DMS153 treated with DMSO at 0.1 percent for 48 hours (cell line): ENCODE measurements around the gene PTGES2.
A peak's percentile ranks its signal among the peaks of the same experiment; 100 is the strongest.
"Not testable (repeated sequence)": the region's sequence is repeated elsewhere in the genome, so short reads cannot be mapped to it uniquely, and the experiment has no call there.

ENCODE experiments used
- DNase-seq: peaks from one replicate; lab custom pipeline; 2025; ENCODE audit not compliant: unreplicated experiment; lab: John Stamatoyannopoulos, UW

The PTGES2 gene

DNA sequence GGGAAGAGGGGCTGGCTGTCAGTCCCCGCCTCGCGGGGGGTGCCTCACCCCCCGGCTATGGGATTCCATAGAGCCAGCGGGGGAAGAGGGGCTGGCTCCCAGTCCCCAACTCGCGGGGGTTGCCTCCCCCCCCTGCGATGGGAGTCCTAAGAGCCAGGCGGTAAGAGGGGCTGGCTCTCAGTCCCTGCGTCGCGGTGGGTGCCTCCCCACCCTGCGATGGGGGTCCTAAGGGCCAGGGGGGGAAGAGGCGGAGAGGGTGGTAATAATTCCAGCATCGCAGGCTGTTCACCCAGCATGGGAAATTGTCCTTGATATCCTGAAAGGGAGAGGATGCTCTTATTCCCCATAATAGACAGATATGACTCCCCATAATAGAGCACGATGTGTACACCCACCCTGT lies 12.1 kb upstream of the PTGES2 start:
- no peak for DNase-seq

DNA sequence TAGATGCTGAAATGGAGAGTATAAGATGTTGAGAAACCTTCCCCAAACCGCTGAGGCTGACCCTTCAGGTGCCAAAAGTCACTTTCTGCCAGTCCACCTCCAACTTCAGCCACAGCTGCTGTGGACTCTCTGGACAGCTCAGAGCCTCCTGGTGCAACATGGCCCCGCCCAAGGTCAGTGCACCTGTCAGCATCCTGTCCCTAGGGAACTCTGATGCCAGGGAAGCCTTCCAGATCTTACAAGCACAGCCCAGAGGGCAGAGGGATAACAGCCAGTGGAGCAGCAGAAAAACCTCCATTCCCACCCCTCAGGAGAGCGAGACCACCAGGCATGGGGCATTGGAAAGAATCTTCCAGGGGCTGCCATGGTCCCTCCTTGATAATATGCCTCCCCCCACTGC lies 10.5 kb upstream of the PTGES2 start:
- DNase-seq: no peak

DNA sequence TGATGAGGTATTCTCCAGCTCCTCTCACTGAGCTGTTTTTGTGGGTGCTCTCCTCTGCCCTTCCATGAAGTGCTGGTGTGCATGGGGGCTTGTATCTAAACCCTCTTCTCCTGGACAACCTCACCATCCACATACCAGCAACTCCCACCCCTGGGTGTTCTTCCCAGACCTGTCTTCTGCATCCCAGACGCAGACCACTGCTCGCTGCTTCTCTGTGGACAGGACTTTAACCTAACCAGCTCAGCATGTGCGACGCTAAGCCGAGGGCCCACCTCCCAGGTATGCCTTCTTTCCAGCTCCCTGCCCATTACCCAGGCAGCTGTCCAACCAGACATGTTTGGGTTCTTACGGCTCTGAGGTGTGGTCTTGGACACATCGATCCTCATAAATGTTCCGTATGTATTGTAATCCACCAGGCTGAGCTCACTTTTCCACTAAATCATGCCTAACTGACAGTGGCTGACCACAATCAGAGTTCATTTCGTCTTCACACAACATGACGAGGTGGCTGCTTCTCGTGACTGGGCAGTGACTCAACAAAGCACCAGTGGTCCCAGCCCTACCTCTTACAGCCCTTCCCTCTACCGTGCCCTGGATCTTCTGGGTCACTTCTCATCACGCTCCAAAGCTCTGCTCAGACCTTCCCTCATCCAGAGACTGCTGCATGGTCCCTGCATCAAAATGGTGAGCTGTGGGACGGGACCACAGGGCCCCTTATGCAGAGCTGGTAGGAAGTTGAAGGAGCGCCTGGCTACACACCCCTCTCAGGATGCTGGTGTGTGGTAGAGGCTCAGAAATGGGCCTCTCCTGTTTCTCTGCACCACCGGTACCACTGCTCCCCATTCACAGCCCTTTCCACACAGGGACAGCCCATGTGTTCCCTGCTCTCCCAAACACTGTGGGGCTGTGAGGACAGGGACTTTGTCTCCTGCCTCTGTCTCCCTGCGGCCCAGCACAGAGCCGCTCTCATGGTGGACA lies 9.6 kb upstream of the PTGES2 start:
- DNase-seq: no peak

DNA sequence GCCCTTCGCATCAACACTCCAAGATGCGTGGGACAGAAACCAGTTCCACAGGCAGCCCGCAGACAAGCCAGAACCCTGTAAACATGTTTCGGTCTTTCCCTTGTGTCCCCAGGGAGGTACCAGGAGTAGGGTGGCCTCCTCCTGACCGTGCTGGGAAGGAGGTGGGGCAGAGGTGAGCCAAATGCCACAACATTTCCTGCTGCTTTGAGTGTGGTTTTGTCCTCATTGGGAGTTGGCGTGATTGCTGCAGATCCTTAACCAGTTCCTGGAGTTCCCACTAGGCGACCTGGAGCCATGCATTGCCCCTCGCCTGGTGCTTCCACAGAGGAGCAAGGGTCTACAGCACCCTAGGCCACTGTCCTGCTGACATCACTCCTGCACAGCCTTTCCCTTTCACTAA lies 8.0 kb upstream of the PTGES2 start:
- not testable (repeated sequence) for DNase-seq

DNA sequence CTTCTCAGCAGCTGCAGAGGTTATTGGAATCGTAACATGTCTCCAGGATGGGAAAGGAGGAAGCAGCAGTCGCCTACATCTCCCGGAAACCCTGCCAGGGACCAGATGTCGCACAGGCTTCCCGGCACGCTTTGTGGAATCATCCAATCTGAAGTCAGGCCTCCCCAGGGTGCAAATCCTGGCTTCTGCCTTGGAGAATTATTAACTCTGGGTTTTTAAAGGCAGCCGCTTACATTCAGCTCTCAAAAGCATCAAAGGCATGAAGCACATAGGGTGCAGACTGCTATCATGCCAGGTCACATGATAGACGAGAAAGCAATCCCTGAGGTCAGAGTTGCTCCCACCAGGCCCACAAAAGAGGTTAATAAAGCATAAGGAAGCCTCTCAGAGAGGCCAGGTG lies 4.6 kb upstream of the PTGES2 start:
- not testable (repeated sequence) for DNase-seq

DNA sequence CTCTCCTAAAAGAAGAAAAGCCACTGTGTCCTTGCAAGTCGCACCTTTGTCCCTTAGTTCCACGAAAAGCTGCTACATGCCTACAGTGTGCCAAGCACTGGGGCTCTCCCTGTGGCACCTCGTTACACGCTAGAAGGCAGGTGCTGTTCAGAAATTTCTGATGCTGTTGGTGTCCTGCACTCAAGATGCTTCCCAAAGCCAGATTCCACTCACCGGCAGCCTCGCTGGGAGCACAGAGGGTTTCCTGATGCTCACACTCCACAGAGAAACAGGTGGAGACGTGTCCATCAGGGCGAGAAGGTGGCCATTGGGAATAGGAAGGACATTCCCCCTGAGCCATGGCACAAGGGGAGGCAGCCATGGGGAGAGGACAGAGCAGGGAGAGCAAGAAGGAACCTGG lies 3.8 kb upstream of the PTGES2 start:
- DNase-seq: not testable (repeated sequence)

DNA sequence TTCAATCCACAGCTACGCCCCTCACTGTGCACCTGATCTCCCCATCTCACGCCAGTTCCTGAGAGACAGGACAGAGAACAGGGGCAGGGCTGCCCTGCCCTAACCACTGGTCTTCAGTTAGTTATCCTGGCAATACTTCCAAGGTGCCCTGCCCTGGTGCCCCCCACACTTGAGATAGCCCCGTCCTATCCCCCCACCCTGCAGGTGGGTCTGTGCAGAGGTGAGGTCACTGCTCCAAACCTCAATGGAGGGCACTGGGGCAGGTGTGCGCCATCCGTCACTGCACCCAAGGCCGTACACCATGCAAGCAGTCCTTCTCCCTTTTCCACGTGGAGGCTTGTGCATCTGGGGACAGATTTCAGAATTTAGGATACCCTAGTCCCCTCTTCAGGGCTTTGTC lies 3.1 kb upstream of the PTGES2 start:
- DNase-seq: not testable (repeated sequence)

DNA sequence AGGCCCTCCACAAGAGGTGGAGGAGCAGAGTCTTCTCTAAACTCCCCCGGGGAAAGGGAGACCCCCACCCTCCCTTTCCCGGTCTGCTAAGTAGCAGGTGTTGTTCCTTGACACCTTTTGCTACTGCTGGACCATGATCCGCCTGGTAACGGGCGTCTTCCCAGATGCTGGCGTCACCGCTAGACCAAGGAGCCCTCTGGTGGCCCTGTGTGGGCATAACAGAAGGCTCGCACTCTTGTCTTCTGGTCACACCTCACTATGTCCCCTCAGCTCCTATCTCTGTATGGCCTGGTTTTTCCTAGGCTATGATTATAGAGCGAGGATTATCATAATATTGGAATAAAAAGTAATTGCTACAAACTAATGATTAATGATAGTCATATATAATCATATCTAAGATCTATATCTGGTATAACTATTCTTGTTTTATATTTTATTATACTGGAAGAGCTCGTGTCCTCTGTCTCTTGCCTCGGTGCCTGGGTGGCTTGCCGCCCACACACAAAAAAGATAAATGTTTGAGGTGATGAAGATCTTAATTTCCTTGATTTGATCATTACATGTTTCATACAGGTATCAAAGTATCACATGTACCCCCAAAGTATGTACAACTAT lies 2.6 kb upstream of the PTGES2 start:
- DNase-seq: not testable (repeated sequence)

DNA sequence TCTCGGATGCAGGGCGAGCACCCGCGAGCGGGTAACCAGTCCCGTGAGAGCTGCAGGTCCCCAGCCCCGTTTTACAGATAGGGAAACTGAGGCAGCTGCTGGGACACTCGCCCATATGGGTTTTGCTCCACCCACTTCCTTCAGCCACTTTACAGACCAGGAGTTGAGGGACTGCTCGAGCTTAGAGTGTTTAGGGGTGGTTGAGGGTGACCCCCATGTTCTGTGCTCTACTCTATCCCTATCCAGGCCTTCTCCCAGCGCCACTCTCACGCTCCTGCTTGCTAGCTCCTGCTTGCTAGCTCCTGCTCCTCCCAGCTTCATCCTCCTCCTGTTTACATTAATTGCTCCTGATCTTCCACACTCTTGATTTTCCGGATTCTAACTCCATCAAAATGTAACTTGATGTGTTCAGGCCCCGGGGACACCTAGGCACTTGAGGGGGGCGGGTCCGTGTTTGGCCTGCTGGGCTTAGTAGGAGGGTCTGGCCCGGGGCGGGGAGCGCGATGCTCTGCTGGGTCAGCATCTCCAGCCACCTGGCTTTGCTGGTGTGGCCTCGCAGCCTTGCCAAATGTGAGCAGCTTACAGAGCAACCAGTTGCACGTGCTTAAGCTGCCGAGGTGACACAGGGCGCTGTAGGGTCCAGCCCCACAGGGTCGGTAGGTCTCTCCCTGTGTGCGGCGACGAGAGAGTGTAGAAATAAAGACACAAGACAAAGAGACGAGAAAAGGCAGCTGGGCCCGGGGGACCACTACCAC lies 1.5 kb upstream of the PTGES2 start:
- DNase-seq: no peak

DNA sequence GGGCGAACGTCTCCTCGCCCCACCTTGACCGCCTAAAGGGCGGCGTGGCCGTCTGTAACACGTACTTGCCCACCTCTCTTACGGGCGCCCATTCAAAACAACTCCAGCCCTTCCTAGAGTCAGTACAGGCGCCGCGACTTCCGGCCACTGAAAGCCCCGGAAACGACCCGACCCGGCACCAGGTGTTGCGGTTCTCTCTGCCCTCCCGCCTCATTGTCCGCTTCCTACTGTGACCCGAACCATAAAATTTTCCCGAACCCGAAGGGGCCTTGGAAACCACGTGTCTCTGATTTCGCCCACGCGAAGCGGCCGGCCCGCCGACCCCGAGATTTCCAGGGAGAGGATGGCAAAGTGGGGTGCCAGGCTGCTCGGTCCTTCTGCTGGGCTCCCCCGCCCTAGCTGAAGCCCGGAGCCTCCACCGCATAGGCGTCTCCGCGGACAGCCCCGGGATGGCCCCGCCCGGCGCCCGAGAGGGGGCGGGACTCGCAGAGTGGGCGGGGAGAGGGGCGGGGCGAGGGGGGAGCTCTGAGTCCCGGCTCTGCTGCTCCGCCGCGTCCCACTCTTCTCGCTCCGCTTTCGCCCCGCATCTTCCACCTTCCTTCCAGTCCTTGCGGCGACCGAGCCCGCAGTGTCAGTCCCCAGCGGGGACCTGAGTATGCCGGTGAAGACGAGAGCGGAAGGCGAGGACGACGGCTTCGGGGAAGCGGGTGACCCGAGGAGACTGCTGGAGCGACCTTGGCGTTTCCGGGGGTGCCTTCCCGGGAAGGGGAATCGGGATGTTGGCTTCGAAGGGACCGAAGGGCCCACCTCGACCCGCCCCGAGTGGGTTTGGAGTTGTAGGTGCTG lies 684 bp upstream of the PTGES2 start:
- peak; percentile 79 for DNase-seq

DNA sequence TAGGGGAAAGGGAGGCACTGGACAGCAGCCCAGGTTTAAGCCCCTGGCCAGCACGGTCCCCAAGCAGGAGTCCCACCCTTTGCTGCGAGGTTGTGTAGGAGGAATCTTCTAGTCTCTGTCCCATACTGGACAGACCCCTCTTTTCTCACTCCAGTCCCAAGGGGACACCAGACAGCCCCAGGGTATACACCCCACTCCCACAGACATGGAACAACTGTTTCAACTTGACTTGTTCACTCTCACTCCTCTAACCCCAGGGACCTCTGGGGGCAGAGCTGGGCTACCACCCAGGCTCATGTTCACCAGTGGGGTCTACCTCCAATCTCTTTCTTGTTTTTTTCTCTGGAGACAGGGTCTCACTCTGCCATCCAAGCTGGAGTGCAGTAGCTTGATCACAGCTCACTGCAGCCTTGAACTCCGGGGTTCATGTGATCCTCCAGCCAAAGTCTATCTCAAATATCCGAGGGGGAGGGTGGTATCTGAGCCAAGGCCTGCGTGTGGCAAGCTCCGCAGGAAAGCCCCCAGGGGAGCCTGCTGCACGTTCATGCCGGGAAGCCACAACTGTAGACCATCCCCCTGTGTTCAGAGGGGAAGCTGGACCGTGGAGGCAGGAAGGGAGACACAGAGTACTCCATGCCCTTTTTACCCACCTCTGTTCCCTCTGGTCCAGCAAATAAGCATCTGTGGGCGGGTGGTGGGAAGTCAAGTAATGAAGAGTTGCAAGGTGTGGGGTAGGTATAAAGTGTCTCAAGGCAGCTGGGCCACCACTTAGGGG lies 1.8 kb downstream of the PTGES2 start:
- no peak for DNase-seq

DNA sequence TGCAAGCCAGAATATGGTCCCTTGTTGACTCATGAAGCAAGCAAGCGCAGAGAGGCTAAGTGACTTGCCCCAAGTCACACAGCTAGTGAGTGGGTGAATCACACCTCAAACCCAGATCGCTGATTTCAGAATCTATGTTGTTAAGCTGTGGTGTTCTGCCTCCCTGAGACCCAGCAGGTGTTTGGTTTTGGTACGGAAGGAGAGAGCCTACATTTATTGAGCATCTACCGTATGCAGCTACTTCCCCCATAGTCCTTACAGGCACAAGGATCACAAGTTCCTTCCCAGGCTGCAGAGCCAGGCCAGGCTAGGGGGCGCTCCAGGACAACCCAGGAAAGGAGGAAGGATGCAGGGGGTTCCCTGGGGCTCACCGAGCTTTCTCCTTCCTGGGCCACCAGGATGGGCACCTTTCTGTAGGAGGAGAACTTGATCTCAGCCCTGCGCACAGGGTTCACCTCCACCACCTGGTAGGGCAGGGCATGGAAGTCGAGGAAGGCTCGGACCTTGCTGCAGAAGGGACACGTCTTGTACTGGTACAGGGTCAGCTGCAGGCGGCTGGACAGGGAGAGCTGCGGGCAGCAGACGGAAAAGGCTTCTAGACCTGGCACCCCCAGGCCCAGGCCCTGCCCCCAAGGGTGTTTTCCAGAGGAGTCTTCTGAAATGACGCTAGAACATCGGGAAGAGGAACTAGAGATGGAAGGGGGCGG lies 2.5 kb downstream of the PTGES2 start:
- no peak for DNase-seq

DNA sequence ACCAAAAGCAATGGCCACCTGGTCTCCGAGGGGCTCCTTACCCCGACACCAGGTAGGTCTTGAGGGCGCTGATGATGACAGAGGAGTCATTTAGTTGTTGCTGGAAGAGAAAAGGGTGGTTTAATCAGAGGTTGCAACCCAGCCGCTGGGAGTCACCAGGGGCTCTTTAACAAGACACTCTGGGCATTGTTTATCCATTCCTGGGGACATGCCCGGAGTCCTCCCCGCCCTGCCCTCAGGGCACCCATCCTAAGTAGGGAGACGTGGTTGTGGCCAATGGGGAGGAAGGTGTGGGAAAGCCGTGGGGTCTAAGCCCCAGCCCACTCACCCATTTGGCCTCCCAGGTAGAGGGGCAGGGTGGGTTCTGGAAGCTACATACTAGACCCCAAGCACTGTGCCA lies 3.1 kb downstream of the PTGES2 start:
- no peak for DNase-seq

DNA sequence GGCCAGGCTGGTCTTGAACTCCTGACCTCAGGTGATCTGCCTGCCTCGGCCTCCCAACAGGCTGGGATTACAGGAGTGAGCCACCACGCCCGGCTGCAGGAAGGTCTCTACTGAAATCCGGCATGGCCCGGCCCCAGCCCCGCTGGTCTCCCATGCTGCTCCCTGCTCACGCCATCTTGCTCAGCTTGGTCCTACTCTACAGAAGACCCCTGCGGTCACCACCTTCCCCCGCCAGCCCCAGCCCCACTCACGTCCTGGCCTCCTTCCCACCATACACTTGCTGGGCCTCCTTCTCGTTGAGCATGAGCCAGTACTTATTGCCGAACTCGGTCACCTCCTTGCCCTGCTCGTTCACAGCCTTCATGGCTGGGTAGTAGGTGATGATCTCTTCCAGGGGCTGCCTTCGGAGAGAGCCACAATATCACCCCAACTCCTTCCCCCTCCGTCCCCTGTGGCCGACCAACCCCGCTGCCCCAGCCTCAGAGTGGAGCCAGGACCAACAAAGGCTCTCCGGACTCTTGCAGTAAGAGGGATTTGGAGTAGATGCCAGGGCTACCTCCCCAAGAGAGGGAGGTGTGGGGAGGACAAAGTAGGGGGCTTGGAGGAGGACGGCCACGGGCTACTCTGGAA lies 4.0 kb downstream of the PTGES2 start:
- no peak for DNase-seq

DNA sequence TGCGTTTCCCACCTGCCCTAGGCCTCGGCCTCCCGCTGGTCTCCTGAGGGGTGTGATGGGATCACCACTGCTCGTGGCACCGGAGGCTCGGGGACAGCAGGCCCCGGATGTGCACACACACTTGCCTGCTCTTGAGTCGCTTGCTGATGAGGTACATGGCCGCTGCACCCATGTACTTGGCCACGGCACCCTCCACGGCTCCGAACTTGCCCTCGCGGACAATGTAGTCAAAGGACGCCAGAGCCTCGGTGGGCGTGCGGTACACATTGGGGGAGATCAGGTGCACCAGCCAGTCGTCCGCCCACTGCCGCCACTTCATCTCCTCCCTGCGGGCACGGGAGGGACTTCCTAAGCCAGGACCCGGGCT lies 4.7 kb downstream of the PTGES2 start:
- DNase-seq: no peak

DNA sequence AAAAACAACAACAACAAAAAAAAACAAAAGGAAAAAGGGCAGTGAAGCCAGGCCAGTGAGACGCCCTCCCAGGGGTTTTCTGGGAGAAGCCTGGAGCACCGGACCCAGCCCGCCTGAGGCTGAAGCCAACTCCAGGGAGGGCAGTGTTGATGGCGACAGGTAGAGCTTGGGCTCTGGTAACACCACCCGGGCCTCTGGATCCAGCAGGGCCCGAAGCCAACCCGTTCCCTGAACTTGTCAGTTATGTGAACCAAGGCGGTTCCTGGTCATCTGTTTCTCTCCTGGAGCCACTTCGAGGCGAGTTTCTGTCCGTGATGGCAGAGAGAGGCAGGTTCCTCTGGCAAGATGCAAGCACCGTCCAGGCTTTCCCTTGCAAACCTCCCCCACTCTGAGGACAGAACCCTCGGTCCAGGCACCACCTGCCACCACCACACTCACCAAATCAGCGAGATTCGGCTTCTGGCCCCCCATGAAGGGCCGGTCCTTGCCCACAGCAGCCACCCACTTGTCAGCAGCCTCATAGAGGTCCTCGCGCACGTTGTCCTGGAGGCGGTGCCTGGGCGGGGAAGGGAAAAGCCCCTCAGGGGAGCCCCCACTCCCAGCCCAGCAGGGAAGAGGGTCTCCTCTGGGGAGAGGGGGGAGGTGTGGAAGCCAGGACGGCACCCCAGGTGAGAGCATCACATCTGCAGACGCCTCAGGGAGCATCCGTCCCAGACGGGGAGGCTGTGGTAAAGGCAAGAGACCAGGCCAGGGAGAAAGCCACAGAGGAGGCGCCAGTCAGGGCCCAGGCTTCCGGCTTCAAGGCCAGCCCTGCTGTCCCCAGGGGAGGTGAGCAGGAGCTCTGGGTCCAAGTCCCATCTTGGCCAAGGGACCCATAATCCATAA lies 5.4 kb downstream of the PTGES2 start:
- DNase-seq: no peak

DNA sequence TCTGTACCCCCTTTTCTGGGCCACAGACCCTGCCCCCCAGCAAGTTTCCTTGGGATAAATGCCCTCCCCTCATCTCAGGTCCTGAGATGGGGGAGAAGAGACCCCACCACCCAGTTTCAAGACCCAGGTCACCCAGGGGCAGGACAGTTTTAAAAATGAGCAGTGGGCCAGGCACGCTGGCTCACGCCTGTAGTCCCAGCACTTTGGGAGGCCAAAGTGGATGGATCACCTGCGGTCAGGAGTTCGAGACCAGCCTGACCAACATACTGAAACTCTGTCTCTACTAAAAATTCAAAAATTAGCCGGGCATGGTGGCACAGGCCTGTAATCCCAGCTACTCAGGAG lies 6.1 kb downstream of the PTGES2 start:
- DNase-seq: no peak
